ENCODE measurements around the gene RNF103.

DNA sequence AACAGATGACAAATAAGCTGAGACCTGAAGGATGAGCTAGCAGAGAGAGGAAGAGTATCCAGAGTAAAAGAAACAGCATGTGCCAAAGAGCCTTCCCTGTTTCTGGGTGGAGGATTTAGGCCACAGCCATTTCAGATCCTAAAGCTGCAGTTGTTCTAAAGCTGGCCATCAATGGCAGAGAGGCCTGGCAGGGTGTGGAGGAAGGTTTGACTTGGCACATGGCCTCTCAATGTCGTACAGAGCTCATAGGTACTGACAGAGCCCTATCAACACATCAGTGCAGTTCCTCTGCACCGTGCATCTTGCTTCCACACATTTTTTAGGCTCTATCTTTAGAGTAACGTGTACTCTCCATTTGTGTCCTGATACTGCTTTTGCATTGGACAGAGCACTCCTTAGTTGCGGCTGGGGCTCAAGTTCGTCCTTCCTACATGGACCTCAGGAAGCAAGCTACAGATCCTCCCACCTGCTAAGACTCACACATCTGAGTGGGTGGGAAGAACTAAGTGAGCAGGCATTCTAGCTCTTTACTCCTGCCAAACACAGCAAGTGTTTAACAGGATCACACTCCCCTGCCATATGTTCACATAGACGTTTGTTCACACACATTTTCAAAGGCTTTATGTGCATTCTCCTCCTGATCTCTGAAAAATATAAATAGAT is 57.4 kb downstream of the RNF103 start:
- TF ChIP-seq EP300 (IDR thresholded peaks at IDR 0.05), result no peak
- TF ChIP-seq, protein P1, sequence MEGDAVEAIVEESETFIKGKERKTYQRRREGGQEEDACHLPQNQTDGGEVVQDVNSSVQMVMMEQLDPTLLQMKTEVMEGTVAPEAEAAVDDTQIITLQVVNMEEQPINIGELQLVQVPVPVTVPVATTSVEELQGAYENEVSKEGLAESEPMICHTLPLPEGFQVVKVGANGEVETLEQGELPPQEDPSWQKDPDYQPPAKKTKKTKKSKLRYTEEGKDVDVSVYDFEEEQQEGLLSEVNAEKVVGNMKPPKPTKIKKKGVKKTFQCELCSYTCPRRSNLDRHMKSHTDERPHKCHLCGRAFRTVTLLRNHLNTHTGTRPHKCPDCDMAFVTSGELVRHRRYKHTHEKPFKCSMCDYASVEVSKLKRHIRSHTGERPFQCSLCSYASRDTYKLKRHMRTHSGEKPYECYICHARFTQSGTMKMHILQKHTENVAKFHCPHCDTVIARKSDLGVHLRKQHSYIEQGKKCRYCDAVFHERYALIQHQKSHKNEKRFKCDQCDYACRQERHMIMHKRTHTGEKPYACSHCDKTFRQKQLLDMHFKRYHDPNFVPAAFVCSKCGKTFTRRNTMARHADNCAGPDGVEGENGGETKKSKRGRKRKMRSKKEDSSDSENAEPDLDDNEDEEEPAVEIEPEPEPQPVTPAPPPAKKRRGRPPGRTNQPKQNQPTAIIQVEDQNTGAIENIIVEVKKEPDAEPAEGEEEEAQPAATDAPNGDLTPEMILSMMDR (IDR thresholded peaks at IDR 0.05), result no peak

All from esophagus muscularis mucosa (tissue), 3 donors.